WTC11 (cell line): Measurements from ENCODE around the gene BLID. TPM values are rescaled to one million over a fixed set of nuclear protein-coding genes. Genes with fewer than 3 reads are reported as not detected.

Experiments used
- ATAC-seq: fragments of 200-7000 bp; cut with Tn5 transposase; 2 replicates; pipeline ENCODE4 v1.10.0; 2021; ENCODE audit warnings: mild to moderate bottlenecking, moderate library complexity
- CTCF ChIA-PET: fragments of 300-600 bp; sonication (Branson Sonifier 250); formaldehyde crosslinking; loops from one replicate; lab custom pipeline; 2021; ENCODE audit warnings: antibody characterized with exemption; lab: Charles Lee
- POLR2A ChIA-PET: fragments of 350-600 bp; sonication (Branson Sonifier 250); formaldehyde crosslinking; loops from one replicate; lab custom pipeline; 2021; ENCODE audit warnings: antibody characterized with exemption; lab: Charles Lee
- DNase-seq: peaks from one replicate; pipeline ENCODE4 v3.0.0; 2021; ENCODE audit warnings: low spot score
- H3K27ac Mint-ChIP-seq: 2 replicates; pipeline ENCODE4 v1.8.0; 2021; ENCODE audit warnings: mixed read lengths
- H3K27me3 Mint-ChIP-seq: 2 replicates; pipeline ENCODE4 v1.8.0; 2021; ENCODE audit warnings: low read depth, mild to moderate bottlenecking, moderate library complexity, mixed read lengths
- H3K36me3 Mint-ChIP-seq: 2 replicates; pipeline ENCODE4 v1.8.0; 2021; ENCODE audit warnings: mixed read lengths
- H3K4me1 Mint-ChIP-seq: 2 replicates; pipeline ENCODE4 v1.8.0; 2022; ENCODE audit warnings: mixed read lengths
- H3K4me3 Mint-ChIP-seq: 2 replicates; pipeline ENCODE4 v1.8.0; 2021; ENCODE audit warnings: mild to moderate bottlenecking, moderate library complexity, mixed read lengths
- H3K9me3 Mint-ChIP-seq: 2 replicates; pipeline ENCODE4 v1.8.0; 2021; ENCODE audit warnings: mixed read lengths
- AFF4 ChIP-seq: sonication (generic); formaldehyde crosslinking; IDR thresholded peaks from 2 replicates; pipeline ENCODE4 v1.8.1; 2023; ENCODE audit warnings: mild to moderate bottlenecking, missing genetic modification reagents, borderline replicate concordance
- ATF1 ChIP-seq: sonication (generic); formaldehyde crosslinking; IDR thresholded peaks from 2 replicates; pipeline ENCODE4 v1.8.1; 2023; ENCODE audit warnings: mild to moderate bottlenecking, moderate library complexity, missing genetic modification reagents
- ATF3 ChIP-seq: sonication (generic); formaldehyde crosslinking; conservative IDR thresholded peaks from 2 replicates; pipeline ENCODE4 v1.8.1; 2022; ENCODE audit warnings: mild to moderate bottlenecking, missing genetic modification reagents
- CREB1 ChIP-seq: sonication (generic); formaldehyde crosslinking; IDR thresholded peaks from 2 replicates; pipeline ENCODE4 v1.8.0; 2023; ENCODE audit warnings: mild to moderate bottlenecking, missing genetic modification reagents
- ELF4 ChIP-seq: sonication (generic); formaldehyde crosslinking; IDR thresholded peaks from 2 replicates; pipeline ENCODE4 v1.8.1; 2022; ENCODE audit warnings: low read depth, mild to moderate bottlenecking, moderate library complexity, missing genetic modification reagents
- ETV6 ChIP-seq: sonication (generic); formaldehyde crosslinking; IDR thresholded peaks from 2 replicates; pipeline ENCODE4 v1.8.1; 2022; ENCODE audit warnings: mild to moderate bottlenecking, missing genetic modification reagents
- HMGA2 ChIP-seq: fragments of 250-450 bp; sonication (Bioruptor Pico); IDR thresholded peaks from 2 replicates; pipeline ENCODE4 v1.4.0; 2021; ENCODE audit warnings: mild to moderate bottlenecking, moderate library complexity
- IRF2 ChIP-seq: sonication (generic); formaldehyde crosslinking; IDR thresholded peaks from 2 replicates; pipeline ENCODE4 v1.8.0; 2022; ENCODE audit warnings: low read depth, missing genetic modification reagents, borderline replicate concordance
- JUN ChIP-seq: sonication (generic); formaldehyde crosslinking; IDR thresholded peaks from 2 replicates; pipeline ENCODE4 v1.8.0; 2023; ENCODE audit warnings: mild to moderate bottlenecking, missing genetic modification reagents
- MAX ChIP-seq: sonication (generic); formaldehyde crosslinking; IDR thresholded peaks from 2 replicates; pipeline ENCODE4 v1.8.0; 2022; ENCODE audit warnings: mild to moderate bottlenecking, missing genetic modification reagents
- MLX ChIP-seq: sonication (generic); formaldehyde crosslinking; IDR thresholded peaks from 2 replicates; pipeline ENCODE4 v1.8.1; 2023; ENCODE audit warnings: mild to moderate bottlenecking, missing genetic modification reagents, moderate library complexity
- MXD4 ChIP-seq: fragments of 250-450 bp; sonication (Bioruptor Pico); IDR thresholded peaks from 2 replicates; pipeline ENCODE4 v1.8.0; 2021; ENCODE audit warnings: mild to moderate bottlenecking, moderate library complexity, borderline replicate concordance
- NR2C2 ChIP-seq: sonication (generic); formaldehyde crosslinking; IDR thresholded peaks from 2 replicates; pipeline ENCODE4 v1.8.0; 2022; ENCODE audit warnings: mild to moderate bottlenecking, missing genetic modification reagents
- SMAD3 ChIP-seq: sonication (generic); formaldehyde crosslinking; IDR thresholded peaks from 2 replicates; pipeline ENCODE4 v1.8.0; 2022; ENCODE audit warnings: missing genetic modification reagents, mild to moderate bottlenecking, borderline replicate concordance
- SP1 ChIP-seq: sonication (generic); formaldehyde crosslinking; conservative IDR thresholded peaks from 2 replicates; pipeline ENCODE4 v1.8.1; 2022; ENCODE audit warnings: missing genetic modification reagents
- TEAD1 ChIP-seq: sonication (generic); formaldehyde crosslinking; IDR thresholded peaks from 2 replicates; pipeline ENCODE4 v1.8.0; 2022; ENCODE audit warnings: mild to moderate bottlenecking, missing genetic modification reagents
- TEAD4 ChIP-seq: sonication (generic); formaldehyde crosslinking; IDR thresholded peaks from 2 replicates; pipeline ENCODE4 v1.8.0; 2022; ENCODE audit warnings: mild to moderate bottlenecking, missing genetic modification reagents
- ZNF121 ChIP-seq: sonication (generic); formaldehyde crosslinking; IDR thresholded peaks from 2 replicates; pipeline ENCODE4 v1.8.0; 2023; ENCODE audit warnings: missing genetic modification reagents
- ZNF138 ChIP-seq: sonication (generic); formaldehyde crosslinking; conservative IDR thresholded peaks from 2 replicates; pipeline ENCODE4 v1.8.1; 2022; ENCODE audit warnings: mild to moderate bottlenecking, moderate library complexity, missing genetic modification reagents
- ZNF317 ChIP-seq: sonication (generic); formaldehyde crosslinking; IDR thresholded peaks from 2 replicates; pipeline ENCODE4 v1.8.1; 2023; ENCODE audit warnings: low read depth, mild to moderate bottlenecking, moderate library complexity, missing genetic modification reagents, borderline replicate concordance
- ZNF416 ChIP-seq: fragments of 250-450 bp; sonication (Bioruptor Pico); IDR thresholded peaks from 2 replicates; pipeline ENCODE4 v1.9.0; 2021; ENCODE audit warnings: mild to moderate bottlenecking, inconsistent platforms
- ZNF423 ChIP-seq: fragments of 250-450 bp; sonication (Bioruptor Pico); IDR thresholded peaks from 2 replicates; pipeline ENCODE4 v2.1.2; 2022; ENCODE audit warnings: mild to moderate bottlenecking, moderate library complexity
- ZNF425 ChIP-seq: fragments of 250-450 bp; sonication (Bioruptor Pico); conservative IDR thresholded peaks from 2 replicates; pipeline ENCODE4 v1.9.0; 2021; ENCODE audit warnings: mild to moderate bottlenecking
- ZNF532 ChIP-seq: fragments of 250-450 bp; sonication (Bioruptor Pico); IDR thresholded peaks from 2 replicates; pipeline ENCODE4 v1.9.0; 2021; ENCODE audit warnings: mild to moderate bottlenecking, borderline replicate concordance
- ZNF671 ChIP-seq: fragments of 250-450 bp; sonication (Bioruptor Pico); IDR thresholded peaks from 2 replicates; pipeline ENCODE4 v1.8.0; 2021; ENCODE audit warnings: mild to moderate bottlenecking
- total RNA-seq: library from RNA; stranded (reverse); gene quantifications from 3 replicates; pipeline ENCODE4 v1.2.3, GENCODE V29; 2021

Gene BLID
- total RNA-seq, 1 experiment from 2014 or later: not detected

GRCh38 chr11:122128146-122128545 lies 12.1 kb upstream of the BLID start:
- ATAC-seq (no peak), DNase-seq (no peak)
- peaks cover 4% of the 10 kb centered on the region; the same call in 1 of the 2 replicates for H3K4me1 Mint-ChIP-seq
- TF ChIP-seq ATF1 (CRISPR knock-in tag) (no peak), SMAD3 (CRISPR knock-in tag) (no peak), ZNF138 (CRISPR knock-in tag) (no peak), ATF3 (no peak), MLX (CRISPR knock-in tag) (no peak), AFF4 (CRISPR knock-in tag) (no peak), ZNF671 (no peak), HMGA2 (CRISPR knock-in tag) (no peak), ZNF423 (CRISPR knock-in tag) (no peak), JUN (CRISPR knock-in tag) (no peak)
- POLR2A ChIA-PET: no interaction called here
- H3K4me3 Mint-ChIP-seq: no peak overlapping the region
- H3K9me3 Mint-ChIP-seq: no peaks in the 10 kb centered on the region
- no peaks in the 10 kb centered on the region for H3K36me3 Mint-ChIP-seq
- H3K27me3 Mint-ChIP-seq: no peaks in the 10 kb centered on the region; the same call in 1 of the 2 replicates
- H3K27ac Mint-ChIP-seq: no peak overlapping the region
- CTCF ChIA-PET: no interaction called here

- no peaks in the 10 kb centered on the region for H3K9me3 Mint-ChIP-seq
- ATAC-seq: no peak
- no peaks in the 10 kb centered on the region for H3K36me3 Mint-ChIP-seq
- H3K4me3 Mint-ChIP-seq: no peak overlapping the region
- H3K27me3 Mint-ChIP-seq: no peaks in the 10 kb centered on the region; the same call in 1 of the 2 replicates
- ChIA-PET CTCF (interaction anchor here (1.3 kb wide), 1 partner anchor 379 kb away, joined by 3 read pairs; no protein-coding TSS in a partner anchor), POLR2A (no interaction called here)
- H3K27ac Mint-ChIP-seq: no peak overlapping the region
- no peak for DNase-seq
- H3K4me1 Mint-ChIP-seq: peaks cover 4% of the 10 kb centered on the region; the same call in 1 of the 2 replicates
- TF ChIP-seq ZNF416 (no peak), ELF4 (CRISPR knock-in tag) (no peak), TEAD4 (CRISPR knock-in tag) (no peak), MAX (no peak), ETV6 (CRISPR knock-in tag) (no peak), ZNF121 (CRISPR knock-in tag) (no peak), NR2C2 (CRISPR knock-in tag) (no peak), ATF3 (no peak), CREB1 (CRISPR knock-in tag) (no peak), TEAD1 (CRISPR knock-in tag) (no peak), ZNF425 (CRISPR knock-in tag) (no peak), HMGA2 (CRISPR knock-in tag) (no peak), IRF2 (CRISPR knock-in tag) (no peak), ZNF317 (CRISPR knock-in tag) (no peak), MXD4 (CRISPR knock-in tag) (no peak), SP1 (CRISPR knock-in tag) (no peak), ZNF532 (no peak)
Observed at GRCh38 chr11:122127020-122127419, 11.0 kb upstream of the BLID start.
